ENCODE data around the gene PAX1. TPM values are rescaled to one million over a fixed set of nuclear protein-coding genes. Genes with fewer than 3 reads are reported as not detected.

Gene PAX1
- total RNA-seq, result not detected in 2 replicates

GRCh38 chr20:21705575-21706260 lies at the start of gene PAX1:
Gene PAX1 (plus strand): TSS chr20:21705664. CDS start chr20:21705713, 49 bp downstream.

Other genes with a start within 250 kb of the PAX1 start
- gene NKX2-2, start 191.6 kb upstream of the PAX1 start, total RNA-seq, result not detected in 2 replicates

Measured in epithelial cell of umbilical artery (primary cell).